ENCODE results near the gene ATPAF2. TPM values are rescaled to one million over a fixed set of nuclear protein-coding genes. Genes with fewer than 3 reads are reported as not detected.

ATPAF2 gene
- total and polyA plus RNA-seq, 10 of the 15 experiments (the other 5 are each of a cell fraction or from before 2014, with no cell fraction given), result 6.5 to 33.0 (median 26.5) TPM

GRCh38 chr17:18084256-18084655 is 45.3 kb upstream of the ATPAF2 start:
- CTCF ChIA-PET, result no interaction called here
- in situ Hi-C loops (cut with MboI), result loop anchor here (5.0 kb wide), 1 partner anchor 48 kb away; no protein-coding TSS in a partner anchor

GRCh38 chr17:18079543-18079942 is 40.6 kb upstream of the ATPAF2 start:
- Histone ChIP-seq H3K27me3 (replicated peaks in 1 of 2; ENCODE audit: control insufficient read depth in 2 of 2, insufficient read depth in 2 of 2, low read length in 1 of 2) (no peaks in the 10 kb centered on the region), H3K4me1 (ENCODE audit: control insufficient read depth, insufficient read depth, low read length) (no peaks in the 10 kb centered on the region), H3K27ac (ENCODE audit: control insufficient read depth, insufficient read depth) (no peak overlapping the region), H3K79me2 (ENCODE audit: control insufficient read depth, insufficient read depth, low read length) (no peaks in the 10 kb centered on the region), H3K4me3 (no peak overlapping the region), H3K9ac (ENCODE audit: control insufficient read depth, insufficient read depth, low read length) (no peak overlapping the region), H3K9me3 (replicated peaks; ENCODE audit: control insufficient read depth, insufficient read depth, low read length) (no peaks in the 10 kb centered on the region), H3K4me2 (ENCODE audit: control insufficient read depth, insufficient read depth) (no peak overlapping the region), H4K20me1 (ENCODE audit: control insufficient read depth, insufficient read depth) (no peaks in the 10 kb centered on the region), H3K36me3 (ENCODE audit: control insufficient read depth in 2 of 2, insufficient read depth in 2 of 2, low read length in 1 of 2) (no peaks in the 10 kb centered on the region), H2AFZ (ENCODE audit: control insufficient read depth, low read depth, low read length) (no peak overlapping the region)
- intact Hi-C loops (cut with micrococcal nuclease; ENCODE audit: unreplicated experiment), result no loop called here
- 64% methylated on average over 4 of the region's 4 CpGs for WGBS (ENCODE audit: insufficient coverage, insufficient replicate concordance, low lambda C conversion rate, missing lambda C conversion rate)
- ATAC-seq (no peak), DNase-seq (ENCODE audit: low read depth, low spot score) (no peak), FAIRE-seq (no peak)
- ChIA-PET POLR2A (interaction anchor here (0.6 kb wide), 1 partner anchor 57 kb away, joined by 3 read pairs; no protein-coding TSS in a partner anchor), CTCF (interaction anchor here (0.7 kb wide), 1 partner anchor 53 kb away, joined by 3 read pairs; no protein-coding TSS in a partner anchor), SMC1A (ENCODE audit: uncharacterized antibody, unreplicated experiment) (no interaction called here), RAD21 (ENCODE audit: unreplicated experiment) (no interaction called here)
- in situ Hi-C loops (cut with MboI), result no loop called here
- BruUV-seq (replicated peaks), result no TSS peak
- TF ChIP-seq BCL3 (IDR thresholded peaks at IDR 0.05; ENCODE audit: borderline replicate concordance, insufficient read depth, low read depth, low read length, poor library complexity, severe bottlenecking), result no peak
- TF ChIP-seq REST (IDR thresholded peaks at IDR 0.05; ENCODE audit: low read depth, low read length), result no peak
- no peak for TF ChIP-seq SRF (IDR thresholded peaks at IDR 0.05; ENCODE audit: low read depth in 2 of 2, low read length in 2 of 2)
- no peak for TF ChIP-seq PML (IDR thresholded peaks at IDR 0.05; ENCODE audit: low read length)
- no peak for TF ChIP-seq ZNF687 (IDR thresholded peaks at IDR 0.05)

More at GRCh38 chr17:18084256-18084655, 45.3 kb upstream of the ATPAF2 start:
- TF ChIP-seq FOXK2 (IDR thresholded peaks at IDR 0.05) (no peak), TCF7 (IDR thresholded peaks at IDR 0.05; ENCODE audit: borderline replicate concordance) (no peak), TAF1 (IDR thresholded peaks at IDR 0.05; ENCODE audit: borderline replicate concordance, low read depth, low read length) (no peak), CHD4 (IDR thresholded peaks at IDR 0.05) (no peak), SMC3 (IDR thresholded peaks at IDR 0.05; ENCODE audit: borderline replicate concordance, low read length) (no peak)
- ChIA-PET SMC1A (ENCODE audit: uncharacterized antibody, unreplicated experiment) (no interaction called here), RAD21 (ENCODE audit: unreplicated experiment) (no interaction called here), POLR2A (interaction anchor here (0.6 kb wide), 1 partner anchor 412 kb away, joined by 3 read pairs; no protein-coding TSS in a partner anchor)
- FAIRE-seq (no peak), DNase-seq (ENCODE audit: low read depth, low spot score) (no peak), ATAC-seq (no peak)
- Histone ChIP-seq H3K4me1 (ENCODE audit: control insufficient read depth, insufficient read depth, low read length) (no peaks in the 10 kb centered on the region), H3K4me2 (ENCODE audit: control insufficient read depth, insufficient read depth) (no peak overlapping the region), H2AFZ (ENCODE audit: control insufficient read depth, low read depth, low read length) (no peak overlapping the region), H3K27me3 (replicated peaks in 1 of 2; ENCODE audit: control insufficient read depth in 2 of 2, insufficient read depth in 2 of 2, low read length in 1 of 2) (no peaks in the 10 kb centered on the region), H3K36me3 (ENCODE audit: control insufficient read depth in 2 of 2, insufficient read depth in 2 of 2, low read length in 1 of 2) (no peaks in the 10 kb centered on the region), H3K4me3 (no peak overlapping the region), H3K9me3 (replicated peaks; ENCODE audit: control insufficient read depth, insufficient read depth, low read length) (no peaks in the 10 kb centered on the region), H3K79me2 (ENCODE audit: control insufficient read depth, insufficient read depth, low read length) (peaks cover 17% of the 10 kb centered on the region), H4K20me1 (ENCODE audit: control insufficient read depth, insufficient read depth) (no peaks in the 10 kb centered on the region), H3K27ac (ENCODE audit: control insufficient read depth, insufficient read depth) (no peak overlapping the region), H3K9ac (ENCODE audit: control insufficient read depth, insufficient read depth, low read length) (no peak overlapping the region)
- no TSS peak for BruUV-seq (replicated peaks)
- 58% methylated on average over 4 of the region's 4 CpGs for WGBS (ENCODE audit: insufficient coverage, insufficient replicate concordance, low lambda C conversion rate, missing lambda C conversion rate)
- intact Hi-C loops (cut with micrococcal nuclease; ENCODE audit: unreplicated experiment), result no loop called here
